Pulmonary artery endothelial cell (primary cell): ENCODE results near the gene ECHDC1. TPM values are rescaled to one million over a fixed set of nuclear protein-coding genes. Genes with fewer than 3 reads are reported as not detected.
"Not testable (repeated sequence)": the region's sequence is repeated elsewhere in the genome, so short reads cannot be mapped to it uniquely, and the experiment has no call there.

Source experiments
- DNase-seq: peaks from one replicate; pipeline ENCODE4 v3.0.0-alpha.2; 2011; ENCODE audit warnings: low read depth, low spot score
- total RNA-seq: library from RNA; depleted of rRNA; stranded (reverse); fragments of >200 nt; gene quantifications from 2 replicates; pipeline ENCODE4 v1.2.3, GENCODE V29; 2014

Gene ECHDC1
- total RNA-seq, 1 donor from 2014 or later: 29.1 TPM

DNA sequence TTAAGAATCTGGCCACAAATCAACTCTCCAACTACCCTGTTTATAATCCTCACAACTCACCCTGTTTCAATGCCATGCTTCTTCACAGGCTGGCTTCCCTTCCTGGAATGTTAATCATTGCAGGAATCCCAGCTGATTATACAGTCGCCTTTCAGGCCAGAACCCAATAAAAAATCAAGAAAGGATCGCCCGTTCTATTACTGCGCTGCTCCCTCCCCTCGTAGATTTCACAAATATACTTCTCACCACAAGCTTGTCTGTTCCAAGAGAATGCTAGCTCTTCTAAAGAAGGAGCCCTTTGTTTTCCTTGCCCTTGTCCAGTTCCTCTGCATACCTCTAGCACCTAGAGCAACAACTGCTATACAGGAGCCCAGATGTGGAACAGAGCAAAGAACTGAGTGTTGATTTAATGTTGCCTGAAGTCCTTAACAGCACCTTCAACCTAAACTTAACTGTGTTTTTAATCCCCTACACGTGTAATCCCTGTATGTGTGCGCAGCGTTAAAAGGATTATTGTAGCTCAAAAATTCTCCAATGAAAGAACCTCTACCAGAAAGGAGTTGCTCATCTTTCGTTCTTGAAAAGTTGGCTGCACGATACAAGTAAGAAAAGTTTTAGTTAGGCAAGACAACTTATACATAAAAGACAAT lies 988 bp downstream of the ECHDC1 start:
- no peak for DNase-seq

DNA sequence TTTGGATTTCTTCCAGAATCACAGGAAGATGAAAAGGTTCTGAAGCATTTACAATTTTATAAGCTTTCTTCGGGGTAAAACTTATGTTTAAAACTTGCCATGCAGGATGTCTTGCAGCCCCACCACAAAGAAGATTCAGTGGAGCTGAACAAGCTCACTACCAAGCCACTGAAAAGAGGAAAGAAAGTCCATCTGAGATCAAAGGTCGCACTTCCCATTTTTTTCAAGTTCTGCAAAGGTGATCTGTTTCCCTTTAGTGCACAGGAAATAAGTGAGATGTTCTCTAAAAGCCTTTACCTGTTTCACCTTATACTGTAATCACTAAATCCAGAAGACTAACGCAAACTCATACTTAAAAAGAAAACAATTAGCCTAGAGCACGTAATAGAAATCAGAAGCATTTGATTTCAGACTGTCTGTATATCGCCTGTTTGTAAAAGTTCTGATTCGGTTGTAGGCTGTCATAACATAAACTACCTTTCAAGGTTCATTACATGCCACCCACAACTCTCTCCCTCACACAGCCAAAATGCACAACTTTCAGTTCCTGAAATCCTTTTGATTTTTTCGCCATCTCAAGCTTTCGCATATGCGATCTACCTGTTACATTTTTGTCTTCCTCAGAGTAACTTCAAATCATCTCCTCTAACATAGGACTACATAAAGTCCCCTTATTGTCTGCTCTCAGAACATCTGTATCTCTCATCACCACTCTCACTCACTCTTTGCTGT lies 1.8 kb downstream of the ECHDC1 start:
- DNase-seq: no peak

DNA sequence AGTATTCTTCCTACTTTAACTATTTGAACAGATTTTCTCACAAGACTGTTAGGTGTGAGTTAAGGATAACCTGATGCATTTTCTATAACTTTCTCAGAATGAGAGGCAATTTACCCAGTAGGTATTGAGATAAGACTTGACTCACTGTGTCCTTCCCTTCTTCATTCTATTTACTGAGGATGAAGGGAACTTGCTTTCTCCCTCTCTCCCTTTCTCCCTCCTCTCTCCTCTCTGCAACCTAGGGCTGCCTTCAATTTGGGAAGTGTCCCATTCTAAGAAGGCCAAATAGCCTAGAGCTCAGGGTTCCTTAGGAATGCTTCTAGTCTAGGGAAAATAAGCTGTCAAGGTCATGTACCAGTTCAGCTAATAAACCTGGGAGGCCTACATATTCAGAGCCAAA lies 3.2 kb downstream of the ECHDC1 start:
- no peak for DNase-seq

DNA sequence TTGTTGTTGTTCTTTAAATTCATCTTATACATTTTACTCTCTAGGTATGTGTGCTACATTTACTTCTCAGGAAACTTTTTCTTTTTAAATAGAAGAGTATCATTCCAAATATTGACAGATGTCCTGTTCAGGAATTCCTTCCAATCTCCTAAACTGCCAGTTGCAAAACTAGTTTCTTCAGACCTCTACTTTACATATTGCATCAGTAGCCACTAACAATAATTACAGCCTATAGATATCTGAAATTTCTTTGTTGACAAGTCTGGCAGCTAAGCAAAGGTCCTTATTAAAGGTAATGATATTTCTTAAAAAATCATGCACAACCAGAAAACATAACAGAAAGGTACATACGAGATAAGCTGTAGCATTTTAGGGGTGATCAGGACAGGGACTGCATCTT lies 4.5 kb downstream of the ECHDC1 start:
- no peak for DNase-seq

DNA sequence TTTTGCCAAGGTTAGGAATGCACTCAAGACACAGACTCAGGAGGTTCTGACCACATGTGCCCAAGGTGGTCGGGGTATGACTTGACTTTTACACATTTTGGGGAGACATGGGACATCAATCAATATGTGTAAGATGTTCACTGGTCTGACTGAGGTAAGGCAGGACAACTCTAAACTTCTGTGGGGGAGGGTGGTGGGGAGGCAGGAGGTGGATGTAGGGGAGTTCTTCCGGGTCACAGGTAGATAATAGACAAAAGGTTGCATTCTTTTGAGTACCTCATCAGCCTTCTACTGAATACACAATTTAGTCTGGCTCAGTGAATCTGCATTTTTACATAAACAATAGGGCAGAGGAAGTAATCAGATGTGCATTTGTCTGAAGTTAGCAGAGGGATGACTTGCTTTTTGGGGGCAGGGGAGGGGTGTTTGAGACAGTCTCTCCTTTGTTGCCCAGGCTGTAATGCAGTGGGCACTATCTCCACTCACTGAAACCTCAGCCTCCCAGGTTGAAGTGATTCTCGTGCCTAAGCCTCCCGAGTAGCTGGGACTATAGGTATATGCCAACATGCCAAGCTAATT lies 10.9 kb downstream of the ECHDC1 start:
- DNase-seq: no peak

DNA sequence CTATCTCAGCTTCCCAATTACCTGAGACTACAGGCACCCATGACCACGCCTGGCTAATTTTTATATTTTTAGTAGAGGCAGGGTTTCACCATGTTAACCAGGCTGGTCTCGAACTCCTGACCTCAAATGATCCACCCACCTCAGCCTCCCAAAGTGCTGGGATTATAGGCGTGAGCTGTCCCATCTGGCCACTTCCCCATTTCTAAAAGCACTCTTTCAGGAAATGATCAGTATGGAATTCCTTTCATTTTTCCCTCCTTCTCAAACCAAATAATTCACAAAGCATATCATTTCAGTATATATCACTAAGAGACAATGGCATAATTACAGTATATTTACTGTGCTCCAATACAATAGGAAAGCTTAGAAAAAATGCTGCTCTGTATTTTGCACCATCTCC lies 12.2 kb downstream of the ECHDC1 start:
- DNase-seq: not testable (repeated sequence)

DNA sequence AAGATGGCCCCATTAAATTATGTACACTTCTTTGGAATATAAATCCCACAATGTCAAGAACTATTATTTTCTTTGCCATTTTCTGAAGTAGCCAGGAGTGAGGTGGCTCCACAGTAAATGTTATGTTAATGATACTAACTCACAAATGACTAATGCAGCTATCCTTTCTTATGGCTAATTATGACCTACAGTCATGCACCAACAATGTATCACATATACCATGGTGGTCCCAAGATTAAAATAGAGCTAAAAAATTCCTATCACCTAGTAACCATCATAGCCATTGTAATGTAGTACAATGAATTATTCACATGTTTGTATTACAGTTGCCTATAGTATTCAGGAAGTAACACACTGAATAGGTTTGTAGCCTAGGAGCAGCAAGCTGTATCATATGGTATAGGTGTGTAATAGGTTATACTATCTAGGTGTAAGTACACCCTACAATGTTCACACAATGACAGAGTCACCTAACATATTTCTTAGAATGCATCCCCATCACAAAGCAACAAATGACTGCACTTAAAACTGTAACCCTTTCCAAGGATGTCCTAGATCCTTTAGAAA lies 15.3 kb downstream of the ECHDC1 start:
- DNase-seq: no peak

DNA sequence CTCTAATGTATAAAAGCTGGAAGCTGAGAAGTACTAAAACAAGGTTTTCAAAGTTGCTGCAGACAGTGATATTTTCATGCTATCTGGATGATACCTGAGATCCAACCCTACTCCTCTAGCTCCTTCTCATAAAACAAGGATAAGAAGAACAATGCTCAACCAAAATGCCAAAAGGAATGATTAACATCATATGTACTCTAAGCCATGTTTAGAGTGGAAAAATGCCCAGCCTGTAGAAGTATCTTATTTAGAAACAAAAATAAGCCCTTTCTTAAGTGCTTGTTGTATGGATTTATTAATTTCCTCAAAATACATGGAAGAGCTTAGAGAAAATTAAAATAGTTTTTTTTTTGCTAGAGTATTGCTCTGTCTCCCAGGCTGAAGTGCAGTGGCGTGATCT lies 23.7 kb downstream of the ECHDC1 start:
- no peak for DNase-seq

DNA sequence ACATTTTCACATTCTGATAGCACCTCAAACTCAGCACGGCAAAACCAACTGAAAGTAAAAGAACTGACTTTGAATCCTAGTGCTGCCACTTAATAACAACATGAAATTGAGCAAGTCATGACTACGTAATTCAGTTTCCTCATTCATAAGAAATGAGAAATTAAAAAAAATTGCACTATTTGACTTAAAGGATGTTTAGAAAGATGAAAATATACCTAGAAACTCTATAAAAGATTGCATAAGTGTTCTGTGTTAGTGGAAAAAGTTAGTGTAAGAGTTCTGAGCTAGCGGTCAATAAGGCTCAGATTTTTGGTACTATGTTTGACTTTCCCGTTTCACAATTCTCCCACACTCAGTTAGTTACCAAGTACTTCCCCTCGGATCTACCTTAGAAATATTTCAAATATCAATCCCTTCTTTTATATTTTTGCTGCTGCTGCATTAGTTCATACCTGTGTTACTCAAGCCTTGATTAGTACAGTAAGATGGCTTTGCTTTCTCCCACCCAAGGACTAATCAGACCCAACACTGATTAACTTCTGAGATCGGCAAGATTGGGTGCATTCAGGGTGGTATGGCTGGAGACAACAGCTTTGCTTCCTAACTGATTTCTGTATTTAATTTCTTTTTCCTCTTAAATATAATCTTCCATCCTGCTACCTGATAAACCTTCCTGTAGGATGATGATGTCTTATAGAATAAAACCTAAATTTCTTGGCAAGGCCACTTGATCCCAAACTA lies 25.9 kb downstream of the ECHDC1 start:
- DNase-seq: no peak

DNA sequence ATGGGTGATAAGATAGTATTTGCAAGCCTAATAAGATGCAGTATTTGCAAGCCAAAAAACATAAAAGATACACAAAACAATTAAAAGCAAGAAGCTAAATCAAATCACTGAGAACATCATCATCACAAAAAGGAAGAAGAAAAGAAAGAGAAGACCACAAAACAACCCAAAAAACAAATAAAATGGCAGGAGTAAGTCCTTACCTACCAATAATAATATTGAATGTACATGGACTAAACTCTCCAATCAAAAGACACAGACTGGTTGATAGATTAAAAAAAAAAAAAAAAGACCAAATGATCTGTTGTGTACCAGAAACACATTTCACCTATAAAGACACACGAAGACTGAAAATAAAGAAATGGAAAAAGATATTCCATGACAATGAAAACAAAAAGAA lies 37.7 kb downstream of the ECHDC1 start:
- no peak for DNase-seq

DNA sequence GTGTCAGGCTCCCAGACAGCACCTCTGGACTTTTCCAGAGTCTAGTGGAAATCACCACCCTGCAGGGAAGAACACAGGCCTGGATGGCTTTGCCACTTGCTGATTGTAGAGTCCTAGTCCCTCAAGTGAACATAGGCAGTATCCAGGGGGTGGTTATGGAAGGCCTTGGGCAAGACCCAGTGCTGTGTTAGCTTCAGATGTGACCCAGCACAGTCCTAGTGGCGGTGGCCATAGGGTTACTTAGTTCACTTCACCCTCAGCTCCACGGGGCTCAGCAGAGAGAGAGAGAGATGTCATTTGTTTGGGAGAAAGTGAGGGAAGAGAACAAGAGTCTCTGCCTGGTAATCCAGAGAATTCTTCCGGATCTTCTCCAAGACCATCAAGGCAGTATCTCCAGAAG lies 39.5 kb downstream of the ECHDC1 start:
- DNase-seq: no peak

DNA sequence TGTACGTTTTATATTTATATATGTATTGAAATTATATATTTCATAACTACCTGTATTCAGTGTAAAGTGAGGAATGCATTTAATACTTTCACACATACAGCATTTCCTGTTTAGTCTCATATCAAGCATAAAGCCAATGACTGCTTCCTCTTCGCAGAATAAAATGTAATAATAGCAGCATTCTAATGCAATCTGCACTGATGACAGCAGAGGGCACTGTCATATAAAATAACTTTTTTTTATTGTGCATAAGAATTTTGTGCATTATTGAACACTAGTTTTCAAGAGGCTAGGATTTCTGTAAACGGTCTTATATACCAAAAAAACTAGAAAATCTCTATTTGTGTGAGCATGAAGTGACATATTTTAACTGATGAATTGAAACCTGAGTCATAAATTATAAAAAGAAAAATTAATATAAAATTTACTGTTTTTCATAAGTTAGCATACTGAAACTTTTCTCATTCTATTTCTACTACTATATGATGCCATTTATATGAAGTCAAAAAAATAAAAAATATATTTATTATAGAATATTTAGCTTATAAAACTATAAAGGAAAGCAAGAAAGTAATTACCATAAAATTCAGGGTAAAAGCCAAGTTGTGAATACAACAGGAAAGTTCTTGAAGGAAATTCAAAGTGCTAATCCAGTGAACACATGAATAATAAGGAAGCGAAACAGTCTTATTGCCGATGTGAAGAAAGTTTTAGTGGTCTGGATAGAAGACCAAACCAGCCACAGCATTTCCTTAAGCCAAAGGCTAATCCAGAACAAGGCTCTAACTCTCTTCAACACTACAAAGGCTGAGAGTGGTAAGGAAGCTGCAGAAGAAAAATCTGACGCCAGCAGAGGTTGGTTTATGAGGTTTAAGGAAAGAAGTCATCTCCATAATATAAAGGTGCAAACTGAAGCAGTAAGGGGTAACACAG lies 40.4 kb downstream of the ECHDC1 start:
- DNase-seq: no peak

DNA sequence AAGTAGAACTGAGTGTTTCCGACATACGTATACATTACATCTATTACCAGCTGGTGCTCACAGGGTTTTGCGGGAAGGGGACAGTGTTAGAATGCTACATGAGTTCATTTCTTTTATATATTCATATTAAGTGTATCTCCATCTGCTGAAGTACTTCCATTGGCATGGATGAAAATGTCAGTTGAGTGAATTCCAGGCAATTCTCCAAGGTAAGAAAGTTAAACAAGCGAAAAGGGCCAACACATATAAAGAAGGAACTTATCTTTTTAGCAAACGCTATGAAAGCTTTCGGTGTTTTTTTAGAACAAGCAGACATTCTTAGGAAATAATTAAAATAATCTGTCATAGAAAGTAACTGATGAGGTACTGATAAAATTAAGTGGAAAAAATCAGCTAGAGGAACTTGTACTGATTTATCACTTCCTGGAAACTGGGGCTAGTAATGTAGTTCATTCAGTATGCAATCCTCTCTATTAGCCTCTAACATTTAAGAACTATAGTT lies 42.2 kb downstream of the ECHDC1 start:
- peak; percentile 11 for DNase-seq

DNA sequence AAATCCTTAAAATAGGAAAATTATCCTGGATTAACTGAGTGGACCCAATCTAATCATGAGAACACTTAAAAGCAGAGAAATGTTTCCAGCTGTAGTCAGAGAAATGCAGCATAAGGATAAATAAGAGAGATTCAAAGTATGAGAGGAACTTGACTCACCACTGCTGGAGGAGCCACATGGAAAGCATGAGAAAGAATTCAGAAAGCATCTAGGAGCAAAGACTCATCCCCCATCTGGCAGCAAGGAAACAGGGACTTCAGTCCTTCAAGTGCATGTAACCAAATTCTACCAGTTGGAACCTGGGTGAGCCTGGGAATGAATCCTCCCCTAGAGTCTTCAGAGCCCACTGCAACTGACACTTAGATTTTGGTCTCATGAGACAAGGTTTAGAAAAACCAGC lies 43.0 kb downstream of the ECHDC1 start:
- DNase-seq: peak; percentile 13

DNA sequence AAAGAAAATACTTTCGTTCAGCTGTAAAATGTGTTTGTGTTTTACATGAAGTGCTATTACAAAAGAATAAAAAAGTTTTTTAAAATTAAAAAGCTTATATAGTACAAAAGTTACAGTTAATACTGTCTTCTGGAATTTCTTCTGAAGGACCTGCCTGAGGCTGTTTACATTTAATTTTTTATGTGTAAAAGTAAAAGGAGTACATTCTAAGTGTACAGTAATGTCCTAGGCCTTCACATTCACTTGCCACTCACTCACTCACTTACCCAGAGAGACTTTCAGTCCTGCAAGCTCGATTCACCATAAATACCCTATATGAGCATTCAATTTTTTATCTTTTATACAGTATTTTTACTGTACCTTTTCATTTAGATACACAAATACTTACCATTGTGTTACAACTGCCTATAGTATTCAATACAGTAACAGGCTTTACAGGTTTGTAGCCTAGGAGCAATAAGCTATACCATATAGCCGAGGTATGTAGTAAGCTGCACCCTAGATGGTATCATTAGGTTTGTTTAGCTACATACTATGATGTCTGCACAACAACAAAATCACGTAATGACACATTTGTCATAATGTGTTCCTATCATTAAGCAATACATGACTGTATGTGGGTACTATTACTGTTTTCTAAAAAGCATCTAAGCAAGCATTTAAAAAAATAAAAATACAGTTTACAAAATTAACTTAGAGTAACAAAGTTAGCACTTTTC lies 43.7 kb downstream of the ECHDC1 start:
- DNase-seq: no peak

DNA sequence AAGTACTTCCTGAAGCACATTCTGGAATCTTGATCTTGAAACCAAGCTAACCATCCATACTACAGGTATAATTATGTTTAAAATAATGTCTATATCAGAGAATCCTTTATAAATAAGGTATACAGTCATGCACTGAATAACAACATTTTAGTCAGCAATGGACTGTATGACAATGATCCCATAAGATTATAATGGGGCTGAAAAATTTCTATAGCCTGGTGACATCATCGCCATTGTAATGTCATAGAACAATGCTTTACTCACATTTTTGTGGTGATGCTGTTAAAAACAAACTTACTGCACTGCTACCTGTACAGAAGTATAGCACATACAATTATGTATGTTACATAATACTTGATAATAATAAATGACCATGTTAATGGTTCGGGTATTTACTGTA lies 44.9 kb downstream of the ECHDC1 start:
- no peak for DNase-seq

DNA sequence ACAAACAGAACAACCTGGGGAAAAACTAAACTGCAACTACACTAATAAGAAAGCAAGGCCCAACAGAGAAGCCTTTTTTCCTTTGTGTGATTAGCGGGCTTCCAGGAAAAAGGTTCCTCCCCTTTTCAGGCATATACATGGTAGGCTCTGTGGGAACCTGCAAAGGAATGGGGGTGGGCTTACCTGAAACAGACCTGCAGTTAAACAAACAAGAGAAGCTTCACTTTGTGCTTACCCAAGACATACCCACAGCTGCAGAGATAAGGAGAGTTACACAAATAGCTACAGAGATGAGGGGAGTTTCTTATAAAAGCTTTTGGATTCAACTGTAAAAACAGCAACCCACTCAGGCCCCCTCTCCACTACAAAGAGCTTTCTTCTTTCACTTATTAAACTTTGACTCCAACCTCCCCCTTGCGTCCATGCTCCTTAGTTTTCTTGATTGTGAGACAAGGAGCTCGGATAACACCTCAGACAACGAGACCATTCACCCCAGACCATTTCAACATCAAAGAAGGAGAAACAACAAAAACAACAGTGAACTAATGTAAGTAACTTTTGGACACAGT lies 45.8 kb downstream of the ECHDC1 start:
- DNase-seq: no peak

DNA sequence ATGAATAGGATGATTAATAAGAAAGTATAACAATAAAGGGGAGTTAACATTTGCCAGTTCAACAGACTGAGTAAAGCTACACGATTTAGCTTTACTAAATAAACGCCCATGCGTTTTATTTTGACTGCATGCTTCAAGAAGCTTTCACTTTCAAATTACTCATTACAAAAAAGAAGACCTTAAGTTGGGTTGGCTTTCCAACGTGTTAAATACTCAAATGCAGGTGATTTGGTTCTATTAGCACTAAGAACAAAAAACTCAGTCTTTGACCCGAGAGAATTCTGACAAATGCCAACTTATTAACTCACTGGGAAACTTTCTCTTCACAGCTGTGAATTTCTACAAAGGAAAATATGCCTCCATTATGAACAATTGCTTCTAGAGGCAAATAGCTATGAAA lies 51.9 kb downstream of the ECHDC1 start:
- no peak for DNase-seq

DNA sequence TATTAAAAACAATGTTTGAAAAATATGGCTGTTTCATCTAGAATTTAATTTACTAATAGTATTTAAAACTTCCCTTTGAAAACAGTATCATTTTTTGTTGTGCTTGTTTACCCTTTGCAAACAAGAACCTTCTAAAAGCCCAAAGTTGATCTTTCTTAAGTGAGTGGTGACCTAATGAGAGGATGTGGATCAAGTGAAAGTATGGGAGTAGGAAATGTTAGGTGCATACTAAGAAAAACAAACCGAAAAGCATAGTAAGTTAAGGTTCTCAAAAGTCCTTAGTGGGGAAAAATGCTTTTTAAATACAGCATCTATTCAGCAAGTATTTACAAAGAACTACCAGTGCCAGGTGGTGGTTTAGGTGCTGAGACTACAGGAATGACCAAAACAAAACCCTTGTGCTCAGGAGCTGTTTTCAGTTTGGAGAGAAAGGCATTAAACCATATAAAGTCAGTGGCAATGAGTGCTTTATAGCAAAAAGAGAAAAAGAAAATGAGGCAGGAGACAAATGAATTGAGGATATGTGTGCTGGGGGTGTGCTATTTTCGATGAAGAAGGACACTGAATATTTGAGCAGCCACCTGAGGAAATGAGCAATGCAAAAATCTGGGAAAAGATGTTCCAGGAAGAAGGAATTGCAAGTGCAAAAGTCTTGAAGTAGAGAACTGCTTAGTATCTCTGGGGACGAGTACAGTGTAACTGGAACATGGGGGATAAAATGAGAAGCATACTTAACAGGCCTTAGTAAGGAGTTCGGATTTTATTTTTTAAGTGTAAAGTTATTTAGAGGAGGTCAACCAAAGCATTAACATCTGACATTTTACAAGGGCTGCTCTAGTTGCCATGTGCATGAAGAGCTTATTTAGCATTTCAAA lies 52.8 kb downstream of the ECHDC1 start:
- no peak for DNase-seq
